MG63 (cell line): ENCODE data around the gene C7orf25. TPM values are rescaled to one million over a fixed set of nuclear protein-coding genes. Genes with fewer than 3 reads are reported as not detected.

Experiments
- DNase-seq: peaks from one replicate; pipeline ENCODE4 v3.0.0-alpha.2; 2020
- H3K27me3 ChIP-seq: fragments of 250-450 bp; sonication (Bioruptor Pico); 2 replicates; pipeline ENCODE4 v1.5.1; 2020; ENCODE audit warnings: mild to moderate bottlenecking, moderate library complexity
- H3K36me3 ChIP-seq: fragments of 250-450 bp; sonication (Bioruptor Pico); 2 replicates; pipeline ENCODE4 v1.5.1; 2020; ENCODE audit warnings: mild to moderate bottlenecking, moderate library complexity
- H3K4me3 ChIP-seq: fragments of 250-450 bp; sonication (Bioruptor Pico); 2 replicates; pipeline ENCODE4 v1.5.1; 2020; ENCODE audit warnings: mild to moderate bottlenecking, moderate library complexity
- H3K9me3 ChIP-seq: fragments of 250-450 bp; sonication (Bioruptor Pico); 2 replicates; pipeline ENCODE4 v1.5.1; 2020; ENCODE audit warnings: mild to moderate bottlenecking, moderate library complexity
- total RNA-seq: library from RNA; depleted of rRNA; stranded (reverse); fragments of >200 nt; shearing (Covaris generic); gene quantifications from 2 replicates; pipeline ENCODE4 v1.2.3, GENCODE V29; 2014; ENCODE audit warnings: low replicate concordance

The C7orf25 gene
- total RNA-seq, 1 experiment from 2014 or later, result 10.1 TPM

GRCh38 chr7:42932811-42933591 is 21.1 kb upstream of the C7orf25 start:
- no peak for DNase-seq
- Histone ChIP-seq H3K4me3 (peak overlapping the region; percentile 97), H3K27me3 (no peaks in the 10 kb centered on the region), H3K9me3 (no peaks in the 10 kb centered on the region), H3K36me3 (peaks cover 36% of the 10 kb centered on the region)

- DNase-seq, result peak; percentile 95
- Histone ChIP-seq H3K27me3 (no peaks in the 10 kb centered on the region), H3K9me3 (no peaks in the 10 kb centered on the region), H3K36me3 (peaks cover 38% of the 10 kb centered on the region), H3K4me3 (peak within 1 kb of the TSS; percentile 97)
Measured at GRCh38 chr7:42931834-42932651, 20.2 kb upstream of the C7orf25 start, which contains the start of the genes MRPL32 and PSMA2. MRPL32 (plus strand) TSS chr7:42932376; CDS start chr7:42932387, 11 bp downstream. PSMA2 (minus strand) TSS chr7:42932174; CDS start chr7:42932158, 16 bp downstream.

- Histone ChIP-seq H3K4me3 (peak overlapping the region; percentile 97), H3K27me3 (no peaks in the 10 kb centered on the region), H3K9me3 (no peaks in the 10 kb centered on the region), H3K36me3 (peaks cover 40% of the 10 kb centered on the region)
- no peak for DNase-seq
Measured at GRCh38 chr7:42931447-42931833, 19.6 kb upstream of the C7orf25 start.

- Histone ChIP-seq H3K36me3 (peaks cover 43% of the 10 kb centered on the region), H3K27me3 (no peaks in the 10 kb centered on the region), H3K9me3 (no peaks in the 10 kb centered on the region), H3K4me3 (peak overlapping the region; percentile 97)
- no peak for DNase-seq
Measured at GRCh38 chr7:42930889-42931288, 19.0 kb upstream of the C7orf25 start.

GRCh38 chr7:42929449-42929848 is 17.6 kb upstream of the C7orf25 start:
- H3K4me3 ChIP-seq, result no peak overlapping the region
- DNase-seq, result no peak
- no peaks in the 10 kb centered on the region for H3K27me3 ChIP-seq
- peaks cover 45% of the 10 kb centered on the region for H3K36me3 ChIP-seq
- H3K9me3 ChIP-seq, result no peaks in the 10 kb centered on the region

GRCh38 chr7:42928754-42929153 is 16.9 kb upstream of the C7orf25 start:
- Histone ChIP-seq H3K27me3 (no peaks in the 10 kb centered on the region), H3K36me3 (peaks cover 48% of the 10 kb centered on the region), H3K4me3 (no peak overlapping the region), H3K9me3 (no peaks in the 10 kb centered on the region)
- no peak for DNase-seq

- DNase-seq, result no peak
- H3K9me3 ChIP-seq, result no peaks in the 10 kb centered on the region
- H3K4me3 ChIP-seq, result no peak overlapping the region
- no peaks in the 10 kb centered on the region for H3K27me3 ChIP-seq
- H3K36me3 ChIP-seq, result peaks cover 70% of the 10 kb centered on the region
Measured at GRCh38 chr7:42926204-42926603, 14.3 kb upstream of the C7orf25 start.

- Histone ChIP-seq H3K9me3 (no peaks in the 10 kb centered on the region), H3K27me3 (no peaks in the 10 kb centered on the region), H3K4me3 (no peak overlapping the region), H3K36me3 (peaks cover 75% of the 10 kb centered on the region)
- no peak for DNase-seq
Measured at GRCh38 chr7:42925630-42926029, 13.8 kb upstream of the C7orf25 start.

- Histone ChIP-seq H3K36me3 (peaks cover 85% of the 10 kb centered on the region), H3K4me3 (no peak overlapping the region), H3K9me3 (no peaks in the 10 kb centered on the region), H3K27me3 (no peaks in the 10 kb centered on the region)
- no peak for DNase-seq
Measured at GRCh38 chr7:42924223-42924838, 12.5 kb upstream of the C7orf25 start.

- H3K36me3 ChIP-seq, result peaks cover 89% of the 10 kb centered on the region
- no peak overlapping the region for H3K4me3 ChIP-seq
Measured at GRCh38 chr7:42922017-42922753, 10.3 kb upstream of the C7orf25 start.

GRCh38 chr7:42915356-42915755 is 3.5 kb upstream of the C7orf25 start:
- DNase-seq, result no peak
- Histone ChIP-seq H3K9me3 (no peaks in the 10 kb centered on the region), H3K27me3 (no peaks in the 10 kb centered on the region), H3K4me3 (no peak overlapping the region), H3K36me3 (peaks cover 50% of the 10 kb centered on the region)

More at GRCh38 chr7:42922017-42922753, 10.3 kb upstream of the C7orf25 start:
- Histone ChIP-seq H3K9me3 (no peaks in the 10 kb centered on the region), H3K27me3 (no peaks in the 10 kb centered on the region)
- no peak for DNase-seq

- Histone ChIP-seq H3K36me3 (peaks cover 49% of the 10 kb centered on the region), H3K27me3 (no peaks in the 10 kb centered on the region), H3K9me3 (no peaks in the 10 kb centered on the region), H3K4me3 (no peak overlapping the region)
- no peak for DNase-seq
Measured at GRCh38 chr7:42914421-42915045, 2.7 kb upstream of the C7orf25 start.

- peaks cover 44% of the 10 kb centered on the region for H3K36me3 ChIP-seq
- H3K4me3 ChIP-seq, result no peak overlapping the region
- no peaks in the 10 kb centered on the region for H3K27me3 ChIP-seq
- DNase-seq, result no peak
- H3K9me3 ChIP-seq, result no peaks in the 10 kb centered on the region
Measured at GRCh38 chr7:42914009-42914408, 2.1 kb upstream of the C7orf25 start.

GRCh38 chr7:42913591-42913990 is 1.7 kb upstream of the C7orf25 start:
- Histone ChIP-seq H3K4me3 (no peak overlapping the region), H3K27me3 (no peaks in the 10 kb centered on the region)

GRCh38 chr7:42910306-42910705 is 1.6 kb downstream of the C7orf25 start:
- DNase-seq, result no peak
- Histone ChIP-seq H3K4me3 (peak overlapping the region; percentile 62), H3K27me3 (no peaks in the 10 kb centered on the region)

More at GRCh38 chr7:42913591-42913990, 1.7 kb upstream of the C7orf25 start:
- Histone ChIP-seq H3K36me3 (peaks cover 39% of the 10 kb centered on the region), H3K9me3 (no peaks in the 10 kb centered on the region)
- no peak for DNase-seq

GRCh38 chr7:42907316-42907715 is 4.6 kb downstream of the C7orf25 start:
- no peak for DNase-seq

More at GRCh38 chr7:42910306-42910705, 1.6 kb downstream of the C7orf25 start:
- Histone ChIP-seq H3K9me3 (no peaks in the 10 kb centered on the region), H3K36me3 (peaks cover 15% of the 10 kb centered on the region; the same call in 1 of the 2 replicates)

More at GRCh38 chr7:42907316-42907715, 4.6 kb downstream of the C7orf25 start:
- Histone ChIP-seq H3K36me3 (peaks cover 10% of the 10 kb centered on the region; the same call in 1 of the 2 replicates), H3K4me3 (no peak overlapping the region), H3K27me3 (no peaks in the 10 kb centered on the region), H3K9me3 (no peaks in the 10 kb centered on the region)
